Medulla oblongata (tissue), 1 donor: ENCODE measurements around the gene SBK1.
"Not testable (repeated sequence)": the region's sequence is repeated elsewhere in the genome, so short reads cannot be mapped to it uniquely, and the experiment has no call there.

ENCODE experiments used
- DNase-seq: peaks from one replicate; pipeline ENCODE4 v3.0.0-alpha.2; 2015; ENCODE audit errors: extremely low spot score

SBK1 gene

GRCh38 chr16:28291651-28292626, at the start of gene SBK1:
Gene SBK1, plus strand, starts transcription at chr16:28292525. Its CDS starts 24,867 bp downstream, at chr16:28317392.
- DNase-seq: peak; percentile 74

DNA sequence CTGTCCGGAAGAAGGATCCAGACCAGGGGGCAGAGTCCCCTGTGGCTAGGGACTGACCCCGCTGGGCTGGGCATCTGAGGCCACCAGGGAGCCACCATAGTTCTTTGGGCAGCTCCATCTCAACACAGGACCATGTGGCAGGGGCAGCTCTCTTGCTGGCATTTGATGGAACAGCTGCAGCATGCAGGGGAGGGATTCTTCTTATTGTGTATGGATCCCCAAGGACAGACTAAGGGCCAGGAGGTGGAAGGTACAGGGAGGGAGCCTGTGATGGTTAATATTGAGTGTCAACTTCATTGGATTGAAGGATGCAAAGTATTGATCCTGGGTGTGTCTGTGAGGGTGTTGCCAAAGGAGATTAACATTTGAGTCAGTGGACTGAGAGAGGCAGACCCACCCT, 42.8 kb upstream of the SBK1 start:
- DNase-seq: not testable (repeated sequence)

- DNase-seq: no peak
Measured at GRCh38 chr16:28250999-28251398, 41.3 kb upstream of the SBK1 start.

- DNase-seq: no peak
Measured at GRCh38 chr16:28254158-28254557, 38.2 kb upstream of the SBK1 start.

DNA sequence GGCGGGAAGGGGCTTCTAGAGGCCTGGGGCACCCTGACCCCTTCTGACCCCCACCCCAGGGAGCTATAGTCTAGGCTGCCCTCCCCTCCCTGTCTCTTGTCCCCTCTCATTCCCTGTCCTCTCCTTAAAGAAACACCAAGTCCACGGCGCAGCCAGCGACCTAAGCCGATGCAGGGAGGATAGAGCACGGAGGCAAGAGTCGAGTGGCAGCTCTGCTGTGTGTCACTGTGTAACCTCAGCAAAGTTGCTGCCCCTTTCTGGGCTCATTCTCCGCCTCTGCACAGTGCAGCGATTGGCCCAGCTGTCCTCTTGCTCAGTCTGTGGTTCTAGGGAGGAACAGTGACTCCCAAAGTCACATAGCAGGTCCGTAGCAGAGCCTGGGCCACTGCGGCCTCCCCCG, 36.5 kb upstream of the SBK1 start:
- DNase-seq: no peak

DNA sequence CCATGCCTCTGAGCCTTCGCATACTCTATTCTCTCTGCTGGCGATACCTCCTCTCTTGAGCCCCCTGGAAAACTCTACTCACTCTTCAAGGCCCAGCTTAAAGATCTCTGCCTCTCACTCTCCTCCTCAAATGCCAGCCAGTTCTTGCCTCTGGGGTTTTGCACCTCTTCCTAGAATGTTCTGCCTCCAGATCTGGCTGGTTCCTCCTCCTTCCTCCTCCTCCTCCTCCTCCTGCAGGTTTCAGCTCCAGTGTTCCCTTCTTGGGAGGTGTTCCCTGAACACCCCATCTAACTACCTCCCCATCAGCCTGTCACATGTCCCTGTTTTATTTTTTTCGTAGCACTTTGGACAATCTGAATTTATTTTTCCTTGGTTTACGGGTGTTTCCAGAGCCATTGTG, 35.1 kb upstream of the SBK1 start:
- DNase-seq: no peak

- peak; percentile 4 for DNase-seq
Measured at GRCh38 chr16:28258567-28258966, 33.8 kb upstream of the SBK1 start.

- DNase-seq: no peak
Measured at GRCh38 chr16:28259091-28259780, 33.1 kb upstream of the SBK1 start.

GRCh38 chr16:28259781-28260150, 32.6 kb upstream of the SBK1 start:
- no peak for DNase-seq

GRCh38 chr16:28260193-28260592, 32.1 kb upstream of the SBK1 start:
- DNase-seq: no peak

DNA sequence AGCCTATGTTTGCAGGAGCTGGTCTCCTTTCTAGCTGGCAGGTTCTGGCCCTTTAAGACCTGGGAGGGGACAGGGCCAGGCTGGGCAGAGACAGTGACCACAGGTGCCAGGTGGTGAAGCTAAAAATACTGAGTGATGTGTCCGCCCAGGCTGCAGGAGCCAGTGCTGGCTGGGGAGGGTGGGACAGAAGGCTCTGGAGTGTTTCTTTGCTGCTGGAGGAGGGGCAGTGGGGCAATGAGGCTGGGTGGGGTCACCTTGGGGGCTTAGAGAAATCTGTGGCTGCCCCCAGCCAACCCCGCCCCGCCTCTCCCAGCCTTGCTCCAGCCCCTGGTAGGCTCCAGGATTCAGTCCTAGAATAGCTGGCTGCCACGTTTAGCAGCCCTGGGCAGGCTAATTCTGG, 30.4 kb upstream of the SBK1 start:
- DNase-seq: no peak

DNA sequence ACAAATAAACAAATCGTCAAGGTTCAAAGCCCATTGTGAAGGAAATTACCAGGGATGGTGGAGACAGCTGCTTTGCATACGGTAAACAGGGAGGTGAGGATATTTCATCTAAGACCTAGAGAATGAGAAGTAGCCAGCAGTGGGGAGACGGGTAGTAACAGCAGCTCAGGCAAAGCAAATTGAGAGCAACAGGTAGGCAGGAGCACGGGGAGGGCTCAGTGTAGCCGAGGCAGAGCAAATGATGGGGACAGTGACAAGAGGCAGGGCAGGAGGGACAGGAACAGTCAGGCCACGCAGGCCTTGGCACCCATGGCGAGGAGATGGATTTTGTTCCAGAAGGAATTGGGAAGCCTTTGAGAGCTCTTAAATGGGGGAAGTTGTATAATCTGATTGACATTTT, 29.0 kb upstream of the SBK1 start:
- DNase-seq: no peak

DNA sequence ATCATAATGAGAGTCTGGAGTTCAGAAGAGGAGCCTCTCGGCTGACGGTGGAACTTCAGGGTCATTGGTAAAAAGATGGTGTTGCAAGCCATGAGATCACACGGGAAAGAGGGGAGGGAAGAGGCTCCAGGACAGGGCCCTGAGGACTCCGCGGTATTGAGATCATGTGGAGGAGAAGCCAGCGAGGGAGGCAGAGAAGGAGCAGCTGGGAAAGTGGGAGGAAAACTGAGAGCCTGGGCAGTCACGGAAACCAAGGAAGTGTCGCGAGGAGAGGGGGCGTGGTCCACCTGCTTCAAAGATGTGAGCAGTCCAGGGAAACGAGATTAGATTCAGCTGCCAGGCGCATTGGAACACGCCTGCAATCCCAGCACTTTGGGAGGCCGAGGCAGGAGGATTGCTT, 27.7 kb upstream of the SBK1 start:
- no peak for DNase-seq

- no peak for DNase-seq
Measured at GRCh38 chr16:28265822-28266221, 26.5 kb upstream of the SBK1 start.

GRCh38 chr16:28267356-28267755, 25.0 kb upstream of the SBK1 start:
- no peak for DNase-seq

- no peak for DNase-seq
Measured at GRCh38 chr16:28273511-28273910, 18.8 kb upstream of the SBK1 start.

DNA sequence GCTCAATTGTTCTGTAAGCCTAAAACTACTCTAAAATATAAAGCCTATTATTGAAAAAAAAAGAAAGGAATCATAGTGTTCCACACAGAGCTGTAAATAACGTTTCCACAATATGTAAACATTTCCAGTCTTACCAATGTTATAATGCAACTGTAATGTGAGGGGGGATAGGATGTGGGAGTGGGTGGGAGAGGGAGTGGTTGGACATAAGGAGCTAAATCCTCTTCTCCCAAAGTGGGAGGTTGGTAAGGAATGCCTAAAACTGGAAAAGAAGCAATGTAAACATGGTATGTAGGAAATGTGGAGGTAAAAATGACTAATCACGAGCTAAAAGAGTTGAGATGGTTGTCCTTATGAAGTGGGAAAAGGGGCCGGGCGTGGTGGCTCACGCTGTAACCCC, 17.6 kb upstream of the SBK1 start:
- DNase-seq: no peak

GRCh38 chr16:28276301-28276700, 16.0 kb upstream of the SBK1 start:
- DNase-seq: no peak

DNA sequence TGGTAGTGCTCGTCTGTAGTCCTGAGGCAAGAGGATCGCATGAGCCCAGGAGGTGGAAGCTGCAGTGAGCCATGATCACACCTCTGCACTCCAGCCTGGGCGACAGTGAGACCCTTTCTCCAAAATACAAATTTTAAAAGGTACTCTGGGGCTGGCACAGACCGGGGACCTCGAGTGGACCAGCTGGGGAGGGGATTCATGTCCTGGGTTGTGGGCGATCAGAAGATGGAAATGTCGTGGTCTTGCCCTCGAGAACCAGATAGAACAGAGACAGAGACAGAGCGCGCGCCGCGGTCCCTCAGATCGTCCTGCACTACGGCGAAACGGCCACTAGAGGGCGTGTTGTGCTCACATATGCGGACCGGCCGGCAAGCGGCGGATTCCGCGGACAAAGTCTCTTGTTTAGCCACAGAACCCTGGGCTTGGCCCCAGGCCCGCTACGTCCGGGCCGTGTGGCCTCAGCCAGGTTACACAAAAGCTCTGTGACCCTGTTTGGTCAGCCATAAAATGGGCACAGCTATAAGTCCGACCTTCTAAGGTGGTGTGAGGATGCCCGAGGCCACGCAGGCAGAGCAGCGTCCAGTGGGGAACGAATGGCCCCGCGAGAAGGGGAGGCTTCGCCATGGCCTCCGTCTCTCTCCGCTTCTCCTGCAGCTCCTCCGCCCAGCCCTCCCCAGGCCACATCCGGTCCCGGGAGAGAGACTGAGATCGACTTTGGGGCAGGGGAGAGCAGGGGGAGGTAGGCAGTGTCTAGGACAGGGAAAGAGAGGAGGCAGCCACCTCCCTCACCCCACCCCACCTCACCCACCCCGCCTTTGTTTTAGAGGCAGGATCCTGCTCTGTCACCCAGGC, 14.6 kb upstream of the SBK1 start:
- peak; percentile 87 for DNase-seq

- DNase-seq: no peak
Measured at GRCh38 chr16:28279006-28279405, 13.3 kb upstream of the SBK1 start.

DNA sequence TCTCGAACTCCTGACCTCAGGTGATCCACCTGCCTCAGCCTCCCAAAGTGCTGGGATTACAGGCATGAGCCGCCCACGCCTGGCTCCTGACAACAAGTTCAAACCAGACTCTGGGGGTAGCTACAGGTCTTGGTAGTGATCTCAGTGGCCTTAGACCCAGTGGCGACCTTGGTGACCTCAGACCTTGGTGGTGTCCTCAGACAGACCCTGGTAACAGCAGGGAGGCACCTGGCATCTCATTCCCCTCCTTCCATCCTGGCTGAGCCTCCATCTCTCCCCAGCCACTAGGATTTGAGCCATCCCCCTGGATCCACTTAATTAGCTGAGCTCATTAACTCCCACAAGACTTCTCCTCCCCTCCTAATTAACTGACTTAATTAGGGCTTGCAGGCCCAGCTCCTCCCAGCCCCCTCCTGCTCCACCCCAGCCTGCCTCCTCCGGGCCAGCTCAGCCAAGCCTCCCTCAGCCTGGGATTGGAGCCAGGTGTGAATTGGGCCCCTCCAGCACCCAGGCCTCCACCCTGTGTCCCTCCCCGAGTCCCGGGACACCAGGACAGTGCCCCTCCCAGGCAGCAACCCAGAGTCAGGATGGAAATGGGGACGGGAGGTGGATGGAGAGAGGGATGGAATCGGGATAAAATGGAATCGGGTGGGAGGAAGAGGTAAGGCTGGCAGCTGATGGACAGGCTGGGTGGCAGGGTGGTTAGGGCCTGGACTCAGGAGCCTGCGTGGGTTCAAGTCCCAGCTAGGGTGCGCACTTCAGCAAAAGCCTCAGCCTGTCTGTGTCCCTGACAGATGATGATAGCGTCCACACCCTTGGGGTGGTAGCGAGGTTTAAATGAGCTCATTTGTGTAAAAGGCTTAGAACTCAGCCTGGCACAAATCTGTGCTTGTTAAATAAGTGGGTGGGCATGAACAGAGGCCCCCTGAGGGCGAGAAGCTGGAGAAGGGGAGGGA, 11.2 kb upstream of the SBK1 start:
- DNase-seq: no peak
